IPS DF 4.7 (cell line): ENCODE measurements around the gene NPVF.
A peak's percentile ranks its signal among the peaks of the same experiment; 100 is the strongest.

Experiments
- DNase-seq: peaks from one replicate; pipeline ENCODE4 v3.0.0-alpha.2; 2013; ENCODE audit warnings: low spot score; ENCODE audit errors: extremely low read depth

NPVF gene

GRCh38 chr7:25235471-25235870, 7.2 kb upstream of the NPVF start:
- no peak for DNase-seq

GRCh38 chr7:25234336-25234735, 6.0 kb upstream of the NPVF start:
- no peak for DNase-seq

GRCh38 chr7:25223206-25223605, 5.1 kb downstream of the NPVF start:
- DNase-seq = no peak

GRCh38 chr7:25222666-25223065, 5.6 kb downstream of the NPVF start:
- DNase-seq = no peak

- no peak for DNase-seq
These were observed 7.3 kb downstream of the NPVF start for GRCh38 chr7:25221009-25221408.

GRCh38 chr7:25218191-25218590, 10.1 kb downstream of the NPVF start:
- no peak for DNase-seq

GRCh38 chr7:25216837-25217236, 11.4 kb downstream of the NPVF start:
- DNase-seq = peak; percentile 33

GRCh38 chr7:25215694-25216335, 12.5 kb downstream of the NPVF start:
- DNase-seq = no peak

GRCh38 chr7:25208525-25209221, 19.6 kb downstream of the NPVF start:
- DNase-seq = no peak

GRCh38 chr7:25207887-25208286, 20.4 kb downstream of the NPVF start:
- no peak for DNase-seq

- DNase-seq = no peak
These were observed 21.5 kb downstream of the NPVF start for GRCh38 chr7:25206765-25207164.

GRCh38 chr7:25196132-25196896, 32.0 kb downstream of the NPVF start:
- DNase-seq = no peak

GRCh38 chr7:25194036-25194435, 34.2 kb downstream of the NPVF start:
- DNase-seq = no peak

GRCh38 chr7:25192043-25192442, 36.2 kb downstream of the NPVF start:
- DNase-seq = no peak

GRCh38 chr7:25189197-25189596, 39.1 kb downstream of the NPVF start:
- DNase-seq = no peak

GRCh38 chr7:25187932-25188331, 40.4 kb downstream of the NPVF start:
- no peak for DNase-seq

GRCh38 chr7:25186436-25186835, 41.9 kb downstream of the NPVF start:
- DNase-seq = no peak

GRCh38 chr7:25181532-25181931, 46.8 kb downstream of the NPVF start:
- DNase-seq = no peak

- no peak for DNase-seq
These were observed 47.3 kb downstream of the NPVF start for GRCh38 chr7:25180946-25181345.

- DNase-seq = no peak
These were observed 47.7 kb downstream of the NPVF start for GRCh38 chr7:25180592-25180923.

GRCh38 chr7:25179771-25180591, 48.3 kb downstream of the NPVF start:
- DNase-seq = no peak

GRCh38 chr7:25179325-25179724, 49.0 kb downstream of the NPVF start:
- DNase-seq = no peak
